Neural cell (in vitro differentiated cells): Measurements from ENCODE around the gene LEF1. TPM values are rescaled to one million over a fixed set of nuclear protein-coding genes. Genes with fewer than 3 reads are reported as not detected.
A peak's percentile ranks its signal among the peaks of the same experiment; 100 is the strongest.

Experiments
- H2AFZ ChIP-seq: fragments of 200-600, 300-800 bp; sonication (generic), shearing (Covaris generic); 2 replicates; pipeline ENCODE4 v1.6.0; 2014; ENCODE audit warnings: low read depth, mild to moderate bottlenecking, antibody characterized with exemption, low read length, moderate library complexity
- H3F3A ChIP-seq: fragments of 200-600 bp; shearing (Covaris generic); 2 replicates; pipeline ENCODE4 v1.6.1; 2016; ENCODE audit warnings: mild to moderate bottlenecking, moderate library complexity, mixed read lengths, antibody characterized with exemption, low read length; ENCODE audit not compliant: insufficient read depth, poor library complexity, severe bottlenecking
- H3K27ac ChIP-seq: fragments of 200-600, 300-800 bp; sonication (generic), shearing (Covaris generic); 2 replicates; pipeline ENCODE4 v1.5.1; 2014; ENCODE audit warnings: mild to moderate bottlenecking, low read length, moderate library complexity
- H3K27me3 ChIP-seq: fragments of 300-800, 200-600 bp; sonication (generic), shearing (Covaris generic); 2 replicates; pipeline ENCODE4 v1.6.0; 2014; ENCODE audit warnings: mild to moderate bottlenecking, low read depth, low read length, moderate library complexity; ENCODE audit not compliant: insufficient read depth
- H3K36me3 ChIP-seq: fragments of 300-800, 200-600 bp; sonication (generic), shearing (Covaris generic); 2 replicates; pipeline ENCODE4 v1.5.1; 2014; ENCODE audit warnings: mild to moderate bottlenecking, antibody characterized with exemption, low read length, moderate library complexity; ENCODE audit not compliant: insufficient read depth
- H3K4me2 ChIP-seq: fragments of 300-800, 200-600 bp; sonication (generic), shearing (Covaris generic); 2 replicates; pipeline ENCODE4 v1.6.0; 2014; ENCODE audit warnings: mild to moderate bottlenecking, low read length
- H3K4me3 ChIP-seq: fragments of 300-800, 200-600 bp; sonication (generic), shearing (Covaris generic); 2 replicates; pipeline ENCODE4 v1.5.1; 2014; ENCODE audit warnings: mild to moderate bottlenecking, low read length, moderate library complexity
- H3K79me2 ChIP-seq: fragments of 200-600 bp; shearing (Covaris generic); replicated peaks from 2 replicates; pipeline ENCODE4 v1.6.0; 2014; ENCODE audit warnings: mild to moderate bottlenecking, low read length, moderate library complexity; ENCODE audit not compliant: insufficient read depth
- H3K9ac ChIP-seq: fragments of 300-800, 200-600 bp; sonication (generic), shearing (Covaris generic); 2 replicates; pipeline ENCODE4 v1.6.1; 2016; ENCODE audit warnings: mild to moderate bottlenecking, low read length, mixed read lengths
- H3K9me2 ChIP-seq: fragments of 200-600 bp; shearing (Covaris generic); 2 replicates; pipeline ENCODE4 v1.6.1; 2016; ENCODE audit warnings: mild to moderate bottlenecking, low read length, mixed read lengths; ENCODE audit not compliant: insufficient read depth
- H3K9me3 ChIP-seq: fragments of 200-600, 300-800 bp; sonication (generic), shearing (Covaris generic); 2 replicates; pipeline ENCODE4 v1.6.1; 2016; ENCODE audit warnings: mild to moderate bottlenecking, mixed run types, low read length, moderate library complexity, mixed read lengths
- H4K20me1 ChIP-seq: fragments of 200-600 bp; shearing (Covaris generic); 2 replicates; pipeline ENCODE4 v1.6.1; 2016; ENCODE audit warnings: mild to moderate bottlenecking, mixed run types; ENCODE audit not compliant: insufficient read depth
- CTCF ChIP-seq: fragments of 450-650 bp; IDR thresholded peaks from 2 replicates; pipeline ENCODE4 v1.5.1; 2014; ENCODE audit warnings: antibody characterized with exemption, mild to moderate bottlenecking, moderate library complexity; ENCODE audit not compliant: poor library complexity, severe bottlenecking
- EP300 ChIP-seq: fragments of 450-650 bp; conservative IDR thresholded peaks from 2 replicates; pipeline ENCODE4 v1.6.1; 2014; ENCODE audit warnings: antibody characterized with exemption, mild to moderate bottlenecking, moderate library complexity; ENCODE audit not compliant: poor library complexity, severe bottlenecking
- EZH2 ChIP-seq: fragments of 200-600, 300-800 bp; shearing (Covaris generic), sonication (generic); IDR thresholded peaks from 2 replicates; pipeline ENCODE4 v1.6.1; 2014; ENCODE audit warnings: antibody characterized with exemption, low read length, borderline replicate concordance, mild to moderate bottlenecking; ENCODE audit not compliant: insufficient read depth, poor library complexity, severe bottlenecking
- MXI1 ChIP-seq: fragments of 450-650 bp; conservative IDR thresholded peaks from 2 replicates; pipeline ENCODE4 v1.6.1; 2014; ENCODE audit warnings: antibody characterized with exemption, mild to moderate bottlenecking; ENCODE audit not compliant: poor library complexity, severe bottlenecking
- POLR2AphosphoS5 ChIP-seq: IDR thresholded peaks from 2 replicates; pipeline ENCODE4 v1.6.1; 2012
- RAD21 ChIP-seq: fragments of 450-650 bp; conservative IDR thresholded peaks from 2 replicates; pipeline ENCODE4 v1.6.1; 2014; ENCODE audit warnings: antibody characterized with exemption, mild to moderate bottlenecking, moderate library complexity
- REST ChIP-seq: IDR thresholded peaks from 2 replicates; pipeline ENCODE4 v1.6.1; 2012; ENCODE audit warnings: borderline replicate concordance
- SMC3 ChIP-seq: fragments of 450-650 bp; conservative IDR thresholded peaks from 2 replicates; pipeline ENCODE4 v1.6.1; 2014; ENCODE audit warnings: antibody characterized with exemption, mild to moderate bottlenecking, moderate library complexity; ENCODE audit not compliant: poor library complexity
- TAF1 ChIP-seq: IDR thresholded peaks from 2 replicates; pipeline ENCODE4 v1.6.1; 2012; ENCODE audit warnings: low read depth
- polyA plus RNA-seq: library from polyadenylated mRNA; depleted of rRNA; stranded (reverse); fragments of >200 nt; gene quantifications from 2 replicates; pipeline ENCODE4 v1.2.3, GENCODE V29; 2014

The LEF1 gene
- polyA plus RNA-seq, 1 donor from 2014 or later: 0.78 TPM

- Histone ChIP-seq H3K9me3 (no peaks in the 10 kb centered on the region), H3K79me2 (no peaks in the 10 kb centered on the region), H4K20me1 (no peaks in the 10 kb centered on the region), H3K9ac (no peak overlapping the region), H3K27ac (no peak overlapping the region), H3K36me3 (peaks cover 6% of the 10 kb centered on the region), H3K4me3 (no peak overlapping the region), H3K9me2 (no peaks in the 10 kb centered on the region), H3K4me2 (no peak overlapping the region), H3F3A (no peaks in the 10 kb centered on the region), H2AFZ (no peak overlapping the region), H3K27me3 (no peaks in the 10 kb centered on the region)
- TF ChIP-seq CTCF (no peak), MXI1 (no peak), POLR2AphosphoS5 (no peak), TAF1 (no peak), REST (no peak), EZH2 (no peak), EP300 (no peak)
Observed at GRCh38 chr4:108031427-108032083, 137.2 kb downstream of the LEF1 start.

- H3K9me3 ChIP-seq: no peaks in the 10 kb centered on the region
- no peak overlapping the region for H3K27ac ChIP-seq
- no peak overlapping the region for H3K4me2 ChIP-seq
- no peaks in the 10 kb centered on the region for H4K20me1 ChIP-seq
- H3K27me3 ChIP-seq: no peaks in the 10 kb centered on the region
- H2AFZ ChIP-seq: no peak overlapping the region
- H3F3A ChIP-seq: no peaks in the 10 kb centered on the region
- no peaks in the 10 kb centered on the region for H3K79me2 ChIP-seq
- H3K36me3 ChIP-seq: peaks cover 1% of the 10 kb centered on the region
- H3K4me3 ChIP-seq: no peak overlapping the region
- H3K9ac ChIP-seq: no peak overlapping the region
- TF ChIP-seq EZH2: no peak
- TF ChIP-seq RAD21: peak; percentile 84
- TF ChIP-seq CTCF: peak; percentile 78
- TF ChIP-seq SMC3: peak; percentile 90
- no peak for TF ChIP-seq REST
- TF ChIP-seq TAF1: no peak
- TF ChIP-seq MXI1: no peak
- TF ChIP-seq POLR2AphosphoS5: no peak
- no peak for TF ChIP-seq EP300
- H3K9me2 ChIP-seq: no peaks in the 10 kb centered on the region
Observed at GRCh38 chr4:108030332-108030731, 138.4 kb downstream of the LEF1 start.
